NOMO-1 (cell line): Measurements from ENCODE around the gene PRSS22.

Source experiments
- DNase-seq, 2 experiments: peaks; one replicate each; lab custom pipeline; 2025; ENCODE audit not compliant: unreplicated experiment in 2 of 2; lab: John Stamatoyannopoulos, UW

The PRSS22 gene

GRCh38 chr16:2829501-2830354, 28.2 kb downstream of the PRSS22 start, which contains the start of gene ZG16B:
TSS of gene ZG16B (plus strand) at chr16:2830303. CDS start at chr16:2830442, 139 bp downstream.
- DNase-seq = no peak

- no peak for DNase-seq
Measured at GRCh38 chr16:2828876-2829430, 29.0 kb downstream of the PRSS22 start.

GRCh38 chr16:2828521-2828840, 29.5 kb downstream of the PRSS22 start:
- DNase-seq = no peak

DNA sequence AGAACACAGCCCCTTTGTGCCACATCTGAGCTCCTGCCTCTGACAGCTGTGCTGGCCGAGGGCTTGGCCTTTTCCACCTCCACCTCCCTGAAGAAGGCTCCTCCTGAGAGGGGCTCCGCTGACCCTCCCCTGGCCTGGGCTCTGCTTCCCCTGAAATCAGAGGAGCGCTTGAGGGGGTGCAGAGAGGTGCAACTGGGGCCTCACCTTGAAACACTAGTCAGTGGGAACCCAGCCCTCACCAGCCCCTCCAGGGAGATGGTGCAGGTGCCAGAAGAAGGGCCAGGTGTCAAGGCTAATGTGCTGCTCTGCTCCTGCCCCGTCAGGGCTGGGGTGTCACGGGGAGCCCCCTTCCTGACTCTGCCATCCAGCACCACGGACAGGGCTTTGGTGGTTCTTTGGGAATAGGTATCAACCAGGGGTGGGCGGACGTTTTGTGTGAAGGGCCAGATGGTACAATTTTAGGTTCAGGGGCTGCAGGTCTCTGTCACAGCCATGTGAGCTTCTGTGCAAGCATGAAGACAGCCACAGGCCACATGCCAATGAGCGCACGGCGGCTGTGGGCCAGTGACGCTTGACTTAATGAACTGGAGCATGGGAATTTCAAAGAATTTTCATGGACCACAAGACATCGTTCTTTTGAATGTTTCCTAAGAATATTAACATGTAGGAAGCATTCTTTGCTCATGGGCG, 30.0 kb downstream of the PRSS22 start:
- no peak for DNase-seq

DNA sequence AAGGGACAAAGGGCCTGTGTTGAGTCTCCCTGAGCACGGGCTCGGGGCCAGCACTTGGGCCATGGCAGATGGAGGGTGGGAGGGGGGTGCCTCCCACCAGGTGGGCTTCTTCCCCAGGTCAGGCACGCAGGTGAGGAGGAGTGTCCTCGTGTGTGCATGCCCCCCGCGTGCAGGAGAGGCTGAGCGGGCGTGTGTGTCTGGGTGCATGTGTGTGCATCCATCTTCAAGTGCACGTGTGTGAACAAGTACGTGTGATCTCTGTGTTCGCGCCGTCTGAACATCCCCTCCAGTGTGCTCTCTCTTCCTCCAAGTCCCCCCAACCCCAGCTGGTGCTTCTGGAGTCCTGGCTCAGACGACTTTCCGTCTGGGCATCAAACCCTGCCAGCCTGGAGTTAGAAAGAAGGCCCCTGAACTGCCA, 30.6 kb downstream of the PRSS22 start:
- DNase-seq = no peak

DNA sequence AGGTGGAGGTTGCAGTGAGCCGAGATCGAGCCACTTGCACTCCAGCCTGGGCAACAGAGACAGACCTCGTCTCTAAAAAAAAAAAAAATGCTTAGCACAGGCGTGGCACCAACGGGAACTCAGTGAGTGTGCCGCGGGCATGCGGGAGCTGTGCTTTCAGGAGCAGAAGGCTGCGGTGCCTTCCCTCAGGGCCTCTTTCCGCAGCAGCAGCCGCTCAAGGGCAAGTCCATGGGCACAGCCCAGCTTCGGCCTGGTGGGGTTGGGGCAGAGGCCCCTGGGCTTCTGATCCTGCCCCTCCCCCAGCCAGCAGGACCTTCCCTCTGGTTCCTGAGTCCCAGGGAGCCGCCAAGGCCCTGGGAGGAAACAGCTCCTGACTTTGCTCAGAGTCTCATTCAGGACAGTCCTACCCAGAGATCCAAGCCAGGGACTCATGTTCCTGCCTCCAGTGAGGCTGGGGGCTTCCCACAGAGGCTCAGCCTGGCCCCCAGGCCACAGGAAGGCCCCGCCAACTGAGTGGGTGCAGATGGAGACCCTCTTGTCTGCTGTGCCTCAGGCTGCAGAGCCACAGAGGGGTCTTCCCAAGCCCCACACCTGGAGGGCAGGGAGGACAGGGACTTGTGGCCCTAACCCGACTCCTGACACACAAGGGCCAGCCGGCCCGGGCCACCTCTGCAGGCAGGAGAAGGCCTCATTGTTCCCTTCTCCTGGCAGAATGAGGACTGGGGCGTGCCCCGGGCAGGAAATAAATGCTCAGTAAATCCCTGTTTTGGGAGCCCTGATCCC, 31.2 kb downstream of the PRSS22 start:
- DNase-seq = no peak

DNA sequence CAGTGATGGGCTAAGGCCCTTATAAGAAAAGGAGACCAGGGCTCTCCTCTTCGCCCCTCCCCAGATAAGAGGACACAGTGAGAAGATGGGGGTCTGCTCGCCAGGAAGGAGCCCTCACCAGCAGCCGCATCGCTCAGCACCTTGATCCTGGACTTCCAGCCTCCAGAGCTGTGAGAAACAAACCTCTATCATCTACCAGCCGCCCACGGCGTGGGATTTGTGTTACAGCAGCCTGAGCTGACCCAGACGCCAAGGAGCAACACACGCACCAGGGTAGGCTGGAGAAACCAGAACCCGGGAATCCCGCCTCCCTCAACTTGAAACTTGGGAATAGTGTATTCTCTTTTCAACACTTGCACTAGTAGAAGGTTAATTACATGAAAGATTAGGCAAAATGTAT, 32.1 kb downstream of the PRSS22 start:
- DNase-seq = no peak

DNA sequence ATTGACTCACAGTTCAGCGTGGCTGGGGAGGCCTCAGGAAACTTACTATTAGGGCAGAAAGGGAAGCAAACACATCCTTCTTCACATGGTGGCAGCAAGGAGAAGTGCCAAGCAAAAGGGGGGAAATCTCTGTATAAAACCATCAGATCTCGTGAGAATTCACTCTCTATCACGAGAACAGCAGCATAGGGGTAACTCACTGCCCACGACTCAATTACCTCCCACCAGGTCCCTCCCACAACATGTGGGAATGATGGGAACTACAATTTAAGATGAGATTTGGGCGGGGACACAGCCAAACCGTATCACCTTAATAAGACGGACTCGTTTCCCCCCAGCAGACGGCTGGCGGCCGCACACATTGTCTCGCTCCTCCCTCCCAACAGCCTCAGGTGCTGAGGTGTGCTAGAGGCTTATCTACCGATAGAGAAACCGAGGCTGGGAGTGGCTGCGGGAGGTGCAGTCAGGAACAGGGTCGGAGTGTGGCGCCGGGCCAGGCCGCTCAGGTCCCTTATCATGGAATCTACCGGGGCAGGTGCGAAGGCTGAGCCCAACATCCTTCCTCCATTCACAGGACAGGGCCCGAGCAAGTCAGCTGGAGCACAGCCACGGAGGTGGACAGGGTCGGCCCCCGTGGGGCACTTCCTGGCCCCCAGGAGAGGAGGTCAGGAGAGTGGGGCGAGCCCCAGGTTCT, 32.8 kb downstream of the PRSS22 start:
- no peak for DNase-seq

DNA sequence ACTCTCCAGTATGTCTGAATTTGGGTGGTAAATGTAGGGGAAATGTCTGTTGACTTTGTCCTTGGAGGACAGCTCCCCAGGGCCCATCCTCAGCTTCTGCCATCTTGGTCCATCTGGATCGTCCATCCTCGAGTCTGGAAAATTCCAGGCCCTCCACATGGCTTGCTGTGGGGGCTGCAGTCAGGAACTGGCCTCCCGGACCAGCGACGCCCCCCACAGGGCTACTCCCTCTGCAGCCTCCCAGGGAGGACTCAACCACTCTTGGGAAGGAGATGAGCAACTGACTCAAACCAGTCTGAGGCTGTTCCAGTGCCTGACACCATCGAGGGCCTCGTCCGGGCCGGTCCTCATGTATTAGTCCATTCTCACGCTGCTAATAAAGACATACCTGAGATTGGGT, 33.3 kb downstream of the PRSS22 start:
- no peak for DNase-seq

- no peak for DNase-seq
Measured at GRCh38 chr16:2822496-2822895, 35.5 kb downstream of the PRSS22 start.

DNA sequence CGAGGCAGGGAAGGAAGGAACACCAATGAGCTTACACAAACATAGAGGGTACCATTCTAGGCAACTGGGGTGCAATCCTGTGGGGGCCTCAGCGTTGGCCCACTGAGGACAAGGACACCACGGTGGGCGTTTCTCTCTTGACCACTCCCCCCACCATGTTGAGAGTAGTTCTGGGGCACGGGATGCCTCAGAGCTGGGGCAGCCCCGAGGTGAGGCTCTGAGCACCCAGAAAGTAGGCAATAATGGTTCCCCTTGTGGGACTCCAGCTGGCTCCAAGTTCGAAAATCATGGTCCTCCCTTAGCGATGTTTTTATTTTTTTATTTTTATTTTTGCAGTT, 35.8 kb downstream of the PRSS22 start:
- no peak for DNase-seq

DNA sequence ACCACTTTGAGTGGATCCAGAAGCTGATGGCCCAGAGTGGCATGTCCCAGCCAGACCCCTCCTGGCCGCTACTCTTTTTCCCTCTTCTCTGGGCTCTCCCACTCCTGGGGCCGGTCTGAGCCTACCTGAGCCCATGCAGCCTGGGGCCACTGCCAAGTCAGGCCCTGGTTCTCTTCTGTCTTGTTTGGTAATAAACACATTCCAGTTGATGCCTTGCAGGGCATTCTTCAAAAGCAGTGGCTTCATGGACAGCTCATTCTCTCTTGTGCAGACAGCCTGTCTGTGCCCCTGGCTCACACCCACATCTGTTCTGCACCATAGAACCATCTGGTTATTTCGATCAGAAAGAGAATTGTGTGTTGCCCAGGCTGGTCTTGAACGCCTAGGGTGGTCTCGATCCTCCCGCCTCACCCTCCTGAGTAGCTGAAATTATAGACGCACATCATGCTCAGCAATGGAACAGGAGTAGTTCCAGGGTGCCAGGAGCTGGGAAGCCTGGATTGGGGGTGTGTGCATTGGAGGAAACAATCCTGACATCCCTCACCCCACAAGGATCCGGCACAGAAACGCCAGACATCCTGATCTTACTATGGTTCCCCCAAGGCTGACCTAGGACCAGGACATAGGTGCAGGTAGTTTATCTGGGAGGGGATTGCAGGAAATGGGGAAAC, 36.3 kb downstream of the PRSS22 start:
- no peak for DNase-seq

GRCh38 chr16:2820836-2821486, 37.0 kb downstream of the PRSS22 start:
- no peak for DNase-seq

DNA sequence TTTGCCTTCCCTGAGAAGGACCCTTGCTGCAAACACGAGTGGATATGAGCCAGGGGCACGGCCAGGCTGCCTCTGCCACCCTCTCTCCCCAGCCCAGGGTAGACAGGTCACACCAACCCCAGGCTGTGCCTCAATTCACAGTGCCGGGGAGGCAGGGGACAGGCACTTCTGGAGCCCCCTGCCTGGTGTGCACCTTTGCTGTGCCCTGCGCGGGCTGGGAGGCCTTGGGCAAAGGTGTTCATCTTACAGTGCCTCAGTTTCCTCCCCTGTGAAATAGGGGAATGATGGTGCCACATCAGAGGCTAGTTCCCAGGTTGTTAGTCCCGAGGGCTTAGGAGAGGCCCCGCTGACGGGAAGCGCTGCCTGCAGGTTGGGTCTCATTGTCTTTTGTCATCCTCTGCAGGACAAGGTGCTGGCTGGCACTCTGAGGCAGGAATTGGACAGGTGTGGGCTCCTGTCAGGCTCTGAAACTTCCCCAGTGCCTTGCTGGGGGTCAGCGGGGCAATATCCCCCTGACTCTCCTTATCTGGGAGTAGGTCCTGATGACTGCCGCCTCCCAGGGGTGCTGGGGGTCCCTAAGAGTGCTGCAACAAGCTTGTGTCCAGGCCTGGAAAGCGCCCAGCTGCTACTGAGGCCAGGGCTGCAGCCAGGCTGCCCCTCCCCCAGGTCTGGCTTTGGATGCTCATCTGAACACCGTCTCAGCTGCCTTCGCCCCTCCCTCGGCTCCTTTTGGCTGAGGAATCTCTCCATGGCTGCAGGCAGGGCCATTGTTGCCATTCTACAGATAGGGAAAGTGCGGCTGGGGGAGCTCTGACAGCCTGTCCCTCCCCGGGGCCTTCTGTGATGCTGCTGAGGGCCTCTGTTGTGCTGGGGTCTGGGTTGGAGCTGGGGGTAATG, 37.8 kb downstream of the PRSS22 start:
- DNase-seq = no peak

GRCh38 chr16:2819179-2819938, 38.6 kb downstream of the PRSS22 start:
- DNase-seq = no peak

- DNase-seq = no peak
Measured at GRCh38 chr16:2818272-2818876, 39.6 kb downstream of the PRSS22 start.
